Vagina (tissue), 2 donors: ENCODE results near the gene SIGLEC10. TPM values are rescaled to one million over a fixed set of nuclear protein-coding genes. Genes with fewer than 3 reads are reported as not detected.

Experiments
- DNase-seq, 2 donors: peaks; one replicate each; pipeline ENCODE4 v3.0.0-alpha.2; 2017; ENCODE audit errors: extremely low spot score in 2 of 2
- H3K27ac ChIP-seq: fragments of 200-600 bp; sonication (generic); one replicate; pipeline ENCODE4 v1.5.1; 2019
- H3K27me3 ChIP-seq: fragments of 200-600 bp; sonication (generic); one replicate; pipeline ENCODE4 v1.5.1; 2019
- H3K36me3 ChIP-seq, 2 donors: fragments of 200-600 bp; sonication (generic); one replicate each; pipeline ENCODE4 v1.5.1; 2017 to 2019
- H3K4me1 ChIP-seq: fragments of 200-600 bp; sonication (generic); one replicate; pipeline ENCODE4 v1.5.1; 2019
- H3K4me3 ChIP-seq, 2 donors: fragments of 200-600 bp; sonication (generic); 1 replicate in 1 of 2; 2 replicates in 1 of 2; pipeline ENCODE4 v1.5.1; 2016 to 2019
- H3K9me3 ChIP-seq: fragments of 200-600 bp; sonication (generic); one replicate; pipeline ENCODE4 v1.5.1; 2019
- CTCF ChIP-seq, 3 experiments: fragments of 450-650 bp in 2 of 3; fragments of 200-600 bp in 1 of 3; sonication (generic) in 1 of 3; IDR thresholded peaks; one replicate each; pipeline ENCODE4 v1.5.1; 2017 to 2019; ENCODE audit warnings: antibody characterized with exemption in 3 of 3, mild to moderate bottlenecking in 2 of 3, moderate library complexity in 2 of 3
- POLR2A ChIP-seq, 2 donors: fragments of 450-650 bp; IDR thresholded peaks; one replicate each; pipeline ENCODE4 v1.6.1; 2017; ENCODE audit warnings: antibody characterized with exemption in 2 of 2, mild to moderate bottlenecking in 2 of 2, moderate library complexity in 2 of 2
- POLR2AphosphoS5 ChIP-seq, 2 donors: sonication (generic); formaldehyde crosslinking; IDR thresholded peaks; one replicate each; pipeline ENCODE4 v1.9.0; 2017; ENCODE audit warnings: antibody characterized with exemption in 2 of 2, mild to moderate bottlenecking in 2 of 2, low read depth in 1 of 2; ENCODE audit not compliant: insufficient read depth in 1 of 2
- intact Hi-C: fragments of 100-400 bp; cut with DNase I; formaldehyde crosslinking; loops from one replicate; pipeline ENCODE4 v1.15.1; 2023
- total RNA-seq: library from RNA; depleted of rRNA; stranded (reverse); fragments of >200 nt; gene quantifications from one replicate; pipeline ENCODE4 v1.2.3, GENCODE V29; 2016

SIGLEC10 gene
- total RNA-seq, 1 donor from 2014 or later: 3.7 TPM

GRCh38 chr19:51461723-51462161 is 44.3 kb upstream of the SIGLEC10 start:
- Histone ChIP-seq H3K4me1 (no peaks in the 10 kb centered on the region), H3K36me3 (no peaks in the 10 kb centered on the region), H3K27me3 (no peaks in the 10 kb centered on the region), H3K27ac (no peak overlapping the region), H3K4me3 (no peak overlapping the region), H3K9me3 (no peaks in the 10 kb centered on the region)
- DNase-seq: no peak
- intact Hi-C loops: no loop called here
- no peak for TF ChIP-seq CTCF (IDR thresholded peaks at IDR 0.05)
- no peak for TF ChIP-seq POLR2A (IDR thresholded peaks at IDR 0.05)
- TF ChIP-seq POLR2AphosphoS5 (IDR thresholded peaks at IDR 0.05; ENCODE audit: insufficient read depth in 1 of 2, low read depth in 1 of 2): no peak

DNA sequence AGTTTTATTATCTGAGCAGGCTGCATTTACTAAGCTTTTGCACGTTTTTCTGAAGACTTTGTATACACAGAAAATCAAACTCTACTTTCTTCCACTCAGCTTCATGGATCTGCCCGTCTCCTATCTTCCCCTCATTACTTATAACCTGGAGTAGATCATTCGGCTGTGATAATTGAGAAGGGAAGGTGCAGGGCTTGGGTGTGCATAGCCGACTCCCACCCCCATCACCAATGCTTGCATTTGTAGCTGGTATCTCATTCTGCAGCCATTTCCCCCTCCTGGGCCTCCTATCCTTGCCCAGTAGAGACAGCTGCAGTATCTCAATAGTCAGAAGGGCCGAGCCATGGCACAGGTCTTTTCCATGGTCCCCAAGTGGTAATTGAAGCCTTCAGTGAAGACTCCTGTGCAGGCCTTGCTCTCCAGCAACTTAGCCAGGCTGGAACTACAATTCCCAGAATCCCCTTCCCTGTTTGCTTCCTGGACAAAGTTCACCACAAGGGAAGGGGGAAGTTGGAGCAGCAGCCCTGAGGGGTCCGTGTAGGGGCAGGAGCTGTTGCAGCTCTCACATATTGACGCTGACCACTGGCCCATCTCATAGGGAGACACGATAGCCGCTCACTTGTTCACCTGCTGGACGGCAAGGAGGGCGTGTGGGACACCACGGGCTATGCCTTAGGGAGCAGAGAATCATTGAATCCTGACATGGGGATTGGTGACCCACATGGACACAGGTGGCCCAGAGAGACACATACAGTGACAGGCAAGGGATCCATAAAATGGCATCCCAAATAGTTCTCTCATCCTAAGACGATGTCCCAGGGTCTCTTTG is 42.9 kb upstream of the SIGLEC10 start:
- H3K27ac ChIP-seq: no peak overlapping the region
- H3K9me3 ChIP-seq: no peaks in the 10 kb centered on the region
- TF ChIP-seq POLR2AphosphoS5 (IDR thresholded peaks at IDR 0.05; ENCODE audit: insufficient read depth in 1 of 2, low read depth in 1 of 2) (no peak), POLR2A (IDR thresholded peaks at IDR 0.05) (no peak), CTCF (IDR thresholded peaks at IDR 0.05) (no peak)
- intact Hi-C loops: no loop called here
- DNase-seq: no peak
- H3K4me3 ChIP-seq: no peak overlapping the region
- no peaks in the 10 kb centered on the region for H3K4me1 ChIP-seq
- no peaks in the 10 kb centered on the region for H3K36me3 ChIP-seq
- no peaks in the 10 kb centered on the region for H3K27me3 ChIP-seq

DNA sequence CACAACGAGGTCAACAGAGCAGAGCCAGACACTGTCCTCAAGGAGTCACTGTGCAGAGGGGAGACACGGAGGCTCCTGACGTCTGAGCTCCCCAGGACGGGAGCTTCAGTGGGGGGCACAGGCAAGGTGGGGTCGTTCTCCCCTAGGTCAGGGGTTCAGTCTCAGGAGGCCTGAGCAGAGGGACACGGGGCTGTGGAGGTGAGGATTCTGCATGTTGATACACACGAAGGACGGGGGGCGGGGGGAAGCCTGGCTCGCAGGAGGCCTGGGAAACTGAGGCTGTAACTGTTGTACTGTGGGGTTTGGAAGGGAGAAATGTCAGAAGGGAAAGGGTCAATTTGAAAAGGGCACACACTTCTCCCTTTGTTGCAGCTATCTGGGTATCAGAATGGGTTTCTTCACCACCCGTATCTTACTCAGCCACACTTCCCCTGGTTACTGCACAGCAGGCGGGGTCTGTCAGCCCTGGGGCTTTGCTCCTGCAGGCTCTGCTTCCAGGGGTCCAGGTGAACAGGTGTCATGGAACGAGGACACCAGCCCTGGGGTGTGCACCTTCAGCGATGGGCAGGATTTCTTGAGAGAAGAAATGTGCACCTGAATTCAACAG is 41.6 kb upstream of the SIGLEC10 start:
- H3K4me3 ChIP-seq: no peak overlapping the region
- TF ChIP-seq POLR2A (IDR thresholded peaks at IDR 0.05) (no peak), CTCF (IDR thresholded peaks at IDR 0.05) (no peak), POLR2AphosphoS5 (IDR thresholded peaks at IDR 0.05; ENCODE audit: insufficient read depth in 1 of 2, low read depth in 1 of 2) (no peak)
- no peaks in the 10 kb centered on the region for H3K4me1 ChIP-seq
- H3K27me3 ChIP-seq: no peaks in the 10 kb centered on the region
- H3K27ac ChIP-seq: no peak overlapping the region
- intact Hi-C loops: no loop called here
- H3K9me3 ChIP-seq: no peaks in the 10 kb centered on the region
- DNase-seq: no peak
- H3K36me3 ChIP-seq: no peaks in the 10 kb centered on the region

GRCh38 chr19:51458051-51458645 is 40.7 kb upstream of the SIGLEC10 start, which contains the start of gene SIGLEC8:
TSS of gene SIGLEC8 (minus strand) at chr19:51458454. CDS start at chr19:51458387, 67 bp downstream.
- Histone ChIP-seq H3K27me3 (no peaks in the 10 kb centered on the region), H3K27ac (no peak within 1 kb of the TSS), H3K4me1 (no peaks in the 10 kb centered on the region), H3K36me3 (no peaks in the 10 kb centered on the region), H3K4me3 (no peak within 1 kb of the TSS), H3K9me3 (no peaks in the 10 kb centered on the region)
- TF ChIP-seq POLR2A (IDR thresholded peaks at IDR 0.05) (no peak), CTCF (IDR thresholded peaks at IDR 0.05) (no peak), POLR2AphosphoS5 (IDR thresholded peaks at IDR 0.05; ENCODE audit: insufficient read depth in 1 of 2, low read depth in 1 of 2) (no peak)
- DNase-seq: no peak
- intact Hi-C loops: no loop called here
